ENCODE results near the gene PCNX2. TPM values are rescaled to one million over a fixed set of nuclear protein-coding genes. Genes with fewer than 3 reads are reported as not detected.

The PCNX2 gene
- total and polyA plus RNA-seq, 2 of the 8 experiments (the other 6 are each of a cell fraction or from before 2014, with no cell fraction given) = 46.1 to 57.6 TPM

- TF ChIP-seq CHD7 (IDR thresholded peaks at IDR 0.05; ENCODE audit: insufficient replicate concordance, low read length) (no peak), KDM1A (IDR thresholded peaks at IDR 0.05; ENCODE audit: borderline replicate concordance, low read length) (no peak)
Measured at GRCh38 chr1:232970508-232970907, 325.0 kb downstream of the PCNX2 start (continued).
